22Rv1 (cell line): ENCODE results near the gene CFAP46.

Experiments used
- CTCF ChIP-seq: fragments of 450-650 bp; IDR thresholded peaks from 2 replicates; pipeline ENCODE4 v1.5.1; 2017; ENCODE audit warnings: mild to moderate bottlenecking
- ZFX ChIP-seq: fragments of 450-650 bp; IDR thresholded peaks from 2 replicates; pipeline ENCODE4 v1.6.1; 2017; ENCODE audit warnings: antibody characterized with exemption, borderline replicate concordance

GRCh38 chr10:132873395-132873794 is 69.0 kb downstream of the CFAP46 start:
- TF ChIP-seq CTCF (no peak), ZFX (no peak)
